HepG2 (cell line): ENCODE results near the gene MEF2D. TPM values are rescaled to one million over a fixed set of nuclear protein-coding genes. Genes with fewer than 3 reads are reported as not detected.

ENCODE experiments used
- DMAP1 ChIP-seq: IDR thresholded peaks from 2 replicates; pipeline ENCODE4 v1.6.1; 2016
- GATAD1 ChIP-seq: IDR thresholded peaks from 2 replicates; pipeline ENCODE4 v1.6.1; 2016; ENCODE audit warnings: missing genetic modification reagents, missing compliant biosample characterization
- MAZ ChIP-seq, 2 experiments: sonication (generic) in 1 of 2; formaldehyde crosslinking in 1 of 2; IDR thresholded peaks; 2 replicates each; pipeline versions ENCODE4 v1.5.0 to v1.6.1; 2012 to 2020; ENCODE audit warnings: low read depth in 2 of 2, mild to moderate bottlenecking in 2 of 2, borderline replicate concordance in 1 of 2, improper control_type of control experiment in 1 of 2, low read length in 1 of 2, missing genetic modification reagents in 1 of 2, moderate library complexity in 1 of 2
- MTF1 ChIP-seq: sonication (generic); formaldehyde crosslinking; IDR thresholded peaks from 2 replicates; pipeline ENCODE4 v1.5.0; 2020; ENCODE audit warnings: missing genetic modification reagents
- RFX1 ChIP-seq: fragments of 450-650 bp; IDR thresholded peaks from 2 replicates; pipeline ENCODE4 v1.6.1; 2017
- ZBTB37 ChIP-seq: sonication (generic); formaldehyde crosslinking; IDR thresholded peaks from 2 replicates; pipeline ENCODE4 v1.4.0; 2020; ENCODE audit warnings: mild to moderate bottlenecking, missing genetic modification reagents
- ZNF280D ChIP-seq: sonication (generic); formaldehyde crosslinking; IDR thresholded peaks from 2 replicates; pipeline ENCODE4 v1.5.1; 2020; ENCODE audit warnings: mild to moderate bottlenecking, missing genetic modification reagents
- ZNF281 ChIP-seq: sonication (generic); formaldehyde crosslinking; IDR thresholded peaks from 2 replicates; pipeline ENCODE4 v1.4.0; 2020; ENCODE audit warnings: missing genetic modification reagents, borderline replicate concordance
- ZNF549 ChIP-seq: sonication (generic); formaldehyde crosslinking; IDR thresholded peaks from 2 replicates; pipeline ENCODE4 v1.5.0; 2020; ENCODE audit warnings: missing genetic modification reagents
- ZNF597 ChIP-seq: sonication (generic); formaldehyde crosslinking; IDR thresholded peaks from 2 replicates; pipeline ENCODE4 v1.5.0; 2020; ENCODE audit warnings: missing genetic modification reagents
- ZNF687 ChIP-seq: sonication (generic); formaldehyde crosslinking; IDR thresholded peaks from 2 replicates; pipeline ENCODE4 v1.5.1; 2020; ENCODE audit warnings: mild to moderate bottlenecking, missing genetic modification reagents, moderate library complexity
- ZNF839 ChIP-seq: sonication (generic); formaldehyde crosslinking; IDR thresholded peaks from 2 replicates; pipeline ENCODE4 v1.4.0; 2020; ENCODE audit warnings: missing genetic modification reagents, mild to moderate bottlenecking, borderline replicate concordance
- polyA plus RNA-seq, 8 experiments: library from polyadenylated mRNA; depleted of rRNA in 3 of 8; stranded (reverse) in 7 of 8; unstranded in 1 of 8; fragments of >200 nt; fragmentation: Illumina TruSeq in 4 of 8; extraction: Trizol in 4 of 8; gene quantifications; 2 replicates each; pipeline versions ENCODE4 v1.2.1 to v1.2.3, GENCODE V29; 2011 to 2016; ENCODE audit warnings: low read depth in 4 of 8, missing spikeins in 1 of 8, mixed read lengths in 1 of 8; ENCODE audit not compliant: insufficient read depth in 1 of 8
- total RNA-seq, 5 experiments: library from RNA; depleted of rRNA; stranded (reverse); fragments of >200 nt; fragmentation: Illumina TruSeq; extraction: Trizol; gene quantifications; 2 replicates each; pipeline ENCODE4 v1.2.3, GENCODE V29; 2016; ENCODE audit warnings: low read depth in 1 of 5

The MEF2D gene
- total and polyA plus RNA-seq, 2 of the 13 experiments (the other 11 are each of a cell fraction or from before 2014, with no cell fraction given) = 1.6 to 3.9 TPM

GRCh38 chr1:156508205-156508954 is 7.8 kb upstream of the MEF2D start (continued):
- no peak for TF ChIP-seq ZNF687 (CRISPR knock-in tag)
- TF ChIP-seq ZNF597 = no peak
- no peak for TF ChIP-seq RFX1
- TF ChIP-seq ZBTB37 (CRISPR knock-in tag) = no peak
- no peak for TF ChIP-seq DMAP1 (CRISPR knock-in tag)
- TF ChIP-seq ZNF281 (CRISPR knock-in tag) = no peak
- no peak for TF ChIP-seq ZNF839 (CRISPR knock-in tag)
- no peak for TF ChIP-seq MAZ (IDR thresholded peaks at IDR 0.05; ENCODE audit: borderline replicate concordance, low read depth, low read length)
- no peak for TF ChIP-seq MAZ (CRISPR knock-in tag; IDR thresholded peaks at IDR 0.05; ENCODE audit: low read depth)
- no peak for TF ChIP-seq ZNF549
- no peak for TF ChIP-seq GATAD1
- no peak for TF ChIP-seq ZNF280D
- no peak for TF ChIP-seq MTF1 (CRISPR knock-in tag)
